ENCODE measurements around the gene SPPL2C. TPM values are rescaled to one million over a fixed set of nuclear protein-coding genes. Genes with fewer than 3 reads are reported as not detected.

SPPL2C gene
- total RNA-seq, 1 experiment from 2014 or later: not detected

DNA sequence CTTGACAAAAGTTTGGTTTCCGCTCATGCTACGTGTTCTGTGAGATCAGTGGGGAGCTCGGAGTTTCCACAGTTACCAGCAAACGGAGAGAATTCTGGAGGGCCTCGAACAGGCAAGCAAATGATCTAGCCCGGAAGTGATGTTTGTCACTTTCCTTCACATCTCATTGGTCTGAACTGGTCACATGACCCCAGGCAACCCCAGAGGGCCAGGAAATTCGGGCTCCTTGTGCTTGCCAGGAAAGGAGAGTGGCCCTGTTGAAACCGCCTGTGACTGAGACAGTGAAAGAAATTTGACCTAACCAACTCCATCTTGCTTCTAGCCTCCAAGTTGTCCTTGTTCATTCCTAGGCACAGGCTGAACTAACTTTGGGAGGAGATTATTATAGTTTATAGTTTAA, 23.0 kb downstream of the SPPL2C start (continued):
- TF ChIP-seq NR3C1 (CRISPR knock-in tag; conservative IDR thresholded peaks at IDR 0.05; ENCODE audit: low read depth) (no peak), ZNF532 (CRISPR knock-in tag; IDR thresholded peaks at IDR 0.05; ENCODE audit: borderline replicate concordance) (0 out of 2 replicates have a peak, but pooled peaks have one; percentile 47), ATF2 (CRISPR knock-in tag; IDR thresholded peaks at IDR 0.05; ENCODE audit: borderline replicate concordance, low read depth) (no peak), E2F1 (CRISPR knock-in tag; IDR thresholded peaks at IDR 0.05) (no peak), USF2 (CRISPR knock-in tag; IDR thresholded peaks at IDR 0.05) (peak; percentile 87)

- H3K9me3 Mint-ChIP-seq: peaks cover 13% of the 10 kb centered on the region
- POLR2A ChIA-PET: no interaction called here
- H3K4me1 Mint-ChIP-seq: peaks cover 30% of the 10 kb centered on the region
- H3K4me3 Mint-ChIP-seq: no peak overlapping the region
- DNase-seq (ENCODE audit: low spot score) (no peak), ATAC-seq (no peak)
- CTCF ChIA-PET: interaction anchor here (1.0 to 1.3 kb wide), 3 partner anchors 16 to 84 kb away, joined by 4 to 5 read pairs (median 4); partner anchors contain the start of gene CRHR1
- TF ChIP-seq EMX1 (CRISPR knock-in tag; IDR thresholded peaks at IDR 0.05): no peak
- TF ChIP-seq ZNF138 (CRISPR knock-in tag; conservative IDR thresholded peaks at IDR 0.05): no peak
- no peak for TF ChIP-seq ZNF671 (CRISPR knock-in tag; IDR thresholded peaks at IDR 0.05)
- no peak for TF ChIP-seq ZNF263 (CRISPR knock-in tag; IDR thresholded peaks at IDR 0.05; ENCODE audit: low read depth)
- no peak for TF ChIP-seq MAX (CRISPR knock-in tag; IDR thresholded peaks at IDR 0.05)
- no peak for TF ChIP-seq IRF2 (CRISPR knock-in tag; IDR thresholded peaks at IDR 0.05; ENCODE audit: borderline replicate concordance, low read depth)
- no peak for TF ChIP-seq MLX (CRISPR knock-in tag; IDR thresholded peaks at IDR 0.05)
- no peak for TF ChIP-seq FOXP4 (CRISPR knock-in tag; IDR thresholded peaks at IDR 0.05)
- H3K36me3 Mint-ChIP-seq: no peaks in the 10 kb centered on the region
- no peak overlapping the region for H3K27ac Mint-ChIP-seq
- H3K27me3 Mint-ChIP-seq (ENCODE audit: low read depth): peaks cover 4% of the 10 kb centered on the region
These were observed 23.6 kb downstream of the SPPL2C start for GRCh38 chr17:45868276-45868675.
